ENCODE data around the gene SIRPA. TPM values are rescaled to one million over a fixed set of nuclear protein-coding genes. Genes with fewer than 3 reads are reported as not detected.

The SIRPA gene
- total and polyA plus RNA-seq, 5 donors from 2014 or later = not detected

DNA sequence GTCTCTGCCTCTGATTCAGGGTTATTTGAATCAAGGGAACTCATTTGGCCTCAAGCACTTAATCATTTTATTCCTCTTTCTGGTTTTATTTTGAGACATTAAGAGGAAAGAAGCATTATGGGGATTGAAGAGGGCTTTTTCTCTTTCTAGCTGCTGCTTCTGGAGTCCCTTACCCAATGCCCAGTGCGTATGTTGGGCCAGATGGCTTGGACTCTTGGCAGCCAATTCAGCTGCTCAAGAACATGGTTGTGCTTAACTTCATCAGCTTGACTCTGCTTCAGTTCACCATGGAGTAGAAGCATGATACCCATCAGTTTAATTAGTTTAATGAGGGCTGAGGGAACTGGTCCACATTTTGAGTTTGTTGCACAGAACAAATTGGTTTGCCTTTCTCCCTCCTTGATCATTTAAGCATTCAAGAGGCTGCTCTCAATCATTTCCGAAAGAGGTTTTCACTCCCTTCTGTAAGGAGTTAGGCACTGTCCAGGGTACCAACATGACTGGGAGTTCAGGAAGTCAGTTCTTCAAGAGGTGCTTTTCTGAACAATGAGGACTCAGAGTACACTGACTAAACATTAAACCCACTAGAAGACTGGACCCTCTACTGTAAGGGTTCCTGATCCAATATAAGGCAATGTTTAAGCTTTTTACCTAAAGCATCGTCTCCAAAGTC, 84.0 kb downstream of the SIRPA start:
- DNase-seq (no peak), ATAC-seq (ENCODE audit: low read depth in 2 of 2) (no peak)
- Histone ChIP-seq H3K36me3 (ENCODE audit: control insufficient read depth, insufficient read depth, low read length) (no peaks in the 10 kb centered on the region), H3K9me3 (ENCODE audit: control insufficient read depth in 2 of 2, low read length in 2 of 2) (no peaks in the 10 kb centered on the region), H3K4me3 (ENCODE audit: low read depth, low read length) (no peak overlapping the region), H3K27me3 (ENCODE audit: control insufficient read depth, insufficient read depth, low read length) (peaks cover 5% of the 10 kb centered on the region), H3K27ac (ENCODE audit: insufficient read depth, low read length, poor library complexity, severe bottlenecking) (no peak overlapping the region), H3K4me1 (ENCODE audit: control insufficient read depth, insufficient read depth, low read length, poor library complexity, severe bottlenecking) (no peaks in the 10 kb centered on the region)
- H3K27ac Mint-ChIP-seq = no peak overlapping the region
- H3K9me3 Mint-ChIP-seq = peaks cover 0 to 4% (median 0%) of the 10 kb centered on the region in 7 donors
- no peak overlapping the region for H3K4me3 Mint-ChIP-seq
- H3K27me3 Mint-ChIP-seq = peaks cover 5% of the 10 kb centered on the region
- H3K4me1 Mint-ChIP-seq = no peaks in the 10 kb centered on the region
- no peaks in the 10 kb centered on the region for H3K36me3 Mint-ChIP-seq

GRCh38 chr20:1982686-1983085, 87.5 kb downstream of the SIRPA start:
- ATAC-seq (ENCODE audit: low read depth in 2 of 2) = no peak
- no peak overlapping the region for H3K27ac Mint-ChIP-seq
- H3K27me3 Mint-ChIP-seq = peaks cover 13% of the 10 kb centered on the region
- Histone ChIP-seq H3K9me3 (ENCODE audit: control insufficient read depth in 2 of 2, low read length in 2 of 2) (no peaks in the 10 kb centered on the region), H3K27me3 (ENCODE audit: control insufficient read depth, insufficient read depth, low read length) (peaks cover 3% of the 10 kb centered on the region), H3K4me3 (ENCODE audit: low read depth, low read length) (no peak overlapping the region), H3K4me1 (ENCODE audit: control insufficient read depth, insufficient read depth, low read length, poor library complexity, severe bottlenecking) (no peaks in the 10 kb centered on the region), H3K27ac (ENCODE audit: insufficient read depth, low read length, poor library complexity, severe bottlenecking) (no peak overlapping the region), H3K36me3 (ENCODE audit: control insufficient read depth, insufficient read depth, low read length) (no peaks in the 10 kb centered on the region)
- no peak overlapping the region for H3K4me3 Mint-ChIP-seq
- no peaks in the 10 kb centered on the region for H3K36me3 Mint-ChIP-seq
- peaks cover 0 to 4% (median 0%) of the 10 kb centered on the region in 7 donors for H3K9me3 Mint-ChIP-seq
- DNase-seq = no peak
- no peaks in the 10 kb centered on the region for H3K4me1 Mint-ChIP-seq

- Mint-ChIP-seq H3K9me3 (peaks cover 0 to 4% (median 0%) of the 10 kb centered on the region in 7 donors), H3K27ac (no peak overlapping the region), H3K27me3 (peaks cover 13% of the 10 kb centered on the region), H3K4me3 (no peak overlapping the region), H3K36me3 (no peaks in the 10 kb centered on the region), H3K4me1 (no peaks in the 10 kb centered on the region)
- DNase-seq (no peak), ATAC-seq (ENCODE audit: low read depth in 2 of 2) (no peak)
- Histone ChIP-seq H3K36me3 (ENCODE audit: control insufficient read depth, insufficient read depth, low read length) (no peaks in the 10 kb centered on the region), H3K4me3 (ENCODE audit: low read depth, low read length) (no peak overlapping the region), H3K27me3 (ENCODE audit: control insufficient read depth, insufficient read depth, low read length) (peaks cover 3% of the 10 kb centered on the region), H3K4me1 (ENCODE audit: control insufficient read depth, insufficient read depth, low read length, poor library complexity, severe bottlenecking) (no peaks in the 10 kb centered on the region), H3K9me3 (ENCODE audit: control insufficient read depth in 2 of 2, low read length in 2 of 2) (no peaks in the 10 kb centered on the region), H3K27ac (ENCODE audit: insufficient read depth, low read length, poor library complexity, severe bottlenecking) (no peak overlapping the region)
Measured at GRCh38 chr20:1983301-1983700, 88.1 kb downstream of the SIRPA start.

GRCh38 chr20:1987826-1988225, 92.6 kb downstream of the SIRPA start:
- Mint-ChIP-seq H3K27ac (no peak overlapping the region), H3K27me3 (peaks cover 13% of the 10 kb centered on the region), H3K36me3 (no peaks in the 10 kb centered on the region), H3K9me3 (peaks cover 0 to 4% (median 0%) of the 10 kb centered on the region in 7 donors), H3K4me3 (no peak overlapping the region), H3K4me1 (no peaks in the 10 kb centered on the region)
- no peaks in the 10 kb centered on the region for H3K36me3 ChIP-seq (ENCODE audit: control insufficient read depth, insufficient read depth, low read length)
- no peaks in the 10 kb centered on the region for H3K9me3 ChIP-seq (ENCODE audit: control insufficient read depth in 2 of 2, low read length in 2 of 2)
- H3K27me3 ChIP-seq (ENCODE audit: control insufficient read depth, insufficient read depth, low read length) = no peaks in the 10 kb centered on the region
- H3K27ac ChIP-seq (ENCODE audit: insufficient read depth, low read length, poor library complexity, severe bottlenecking) = no peak overlapping the region
- no peak overlapping the region for H3K4me3 ChIP-seq (ENCODE audit: low read depth, low read length)
- DNase-seq = no peak
- no peak for ATAC-seq (ENCODE audit: low read depth in 2 of 2)
- no peaks in the 10 kb centered on the region for H3K4me1 ChIP-seq (ENCODE audit: control insufficient read depth, insufficient read depth, low read length, poor library complexity, severe bottlenecking)

Other genes with a start within 250 kb of the SIRPA start
- 49.6 TPM for gene SIRPG, start 237.6 kb upstream of the SIRPA start, total RNA-seq
- 100 to 1,000 TPM; 184 to 240 (median 197) TPM for gene SIRPG, start 237.6 kb upstream of the SIRPA start, polyA plus RNA-seq
- not detected for gene PDYN, start 98.7 kb downstream of the SIRPA start, total RNA-seq
- not detected for gene PDYN, start 98.7 kb downstream of the SIRPA start, polyA plus RNA-seq
- 15.7 TPM for gene STK35, start 206.4 kb downstream of the SIRPA start, total RNA-seq
- gene STK35, start 206.4 kb downstream of the SIRPA start, polyA plus RNA-seq = 1 to 10 TPM; 5.1 to 8.5 (median 7.4) TPM

All from CD4-positive, CD25-positive, alpha-beta regulatory T cell (primary cell).